WTC11 (cell line): ENCODE data around the gene ECHS1.

ENCODE experiments used
- NFYB ChIP-seq: sonication (generic); formaldehyde crosslinking; conservative IDR thresholded peaks from 2 replicates; pipeline ENCODE4 v1.8.0; 2022; ENCODE audit warnings: low read depth, missing genetic modification reagents
- PREB ChIP-seq: sonication (generic); formaldehyde crosslinking; IDR thresholded peaks from 2 replicates; pipeline ENCODE4 v1.8.1; 2022; ENCODE audit warnings: mild to moderate bottlenecking, missing genetic modification reagents, moderate library complexity, borderline replicate concordance
- TEAD4 ChIP-seq: sonication (generic); formaldehyde crosslinking; IDR thresholded peaks from 2 replicates; pipeline ENCODE4 v1.8.0; 2022; ENCODE audit warnings: mild to moderate bottlenecking, missing genetic modification reagents
- TF ChIP-seq, protein P1 (sequence below): fragments of 250-450 bp; sonication (Bioruptor Pico); IDR thresholded peaks from 2 replicates; pipeline ENCODE4 v1.9.0; 2021; ENCODE audit warnings: mild to moderate bottlenecking, borderline replicate concordance
- TF ChIP-seq, protein P2 (sequence below): fragments of 200-600 bp; IDR thresholded peaks from 2 replicates; pipeline ENCODE4 v1.8.0; 2022; ENCODE audit warnings: antibody characterized with exemption
- TF ChIP-seq, protein P3 (sequence below): sonication (generic); formaldehyde crosslinking; IDR thresholded peaks from 2 replicates; pipeline ENCODE4 v1.8.0; 2022; ENCODE audit warnings: mild to moderate bottlenecking, missing genetic modification reagents
- TF ChIP-seq, protein P4 (sequence below): sonication (generic); formaldehyde crosslinking; IDR thresholded peaks from 2 replicates; pipeline ENCODE4 v1.8.1; 2023; ENCODE audit warnings: mild to moderate bottlenecking, moderate library complexity, missing genetic modification reagents

GRCh38 chr10:133341983-133342382, 31.2 kb downstream of the ECHS1 start:
- TF ChIP-seq, protein P1, sequence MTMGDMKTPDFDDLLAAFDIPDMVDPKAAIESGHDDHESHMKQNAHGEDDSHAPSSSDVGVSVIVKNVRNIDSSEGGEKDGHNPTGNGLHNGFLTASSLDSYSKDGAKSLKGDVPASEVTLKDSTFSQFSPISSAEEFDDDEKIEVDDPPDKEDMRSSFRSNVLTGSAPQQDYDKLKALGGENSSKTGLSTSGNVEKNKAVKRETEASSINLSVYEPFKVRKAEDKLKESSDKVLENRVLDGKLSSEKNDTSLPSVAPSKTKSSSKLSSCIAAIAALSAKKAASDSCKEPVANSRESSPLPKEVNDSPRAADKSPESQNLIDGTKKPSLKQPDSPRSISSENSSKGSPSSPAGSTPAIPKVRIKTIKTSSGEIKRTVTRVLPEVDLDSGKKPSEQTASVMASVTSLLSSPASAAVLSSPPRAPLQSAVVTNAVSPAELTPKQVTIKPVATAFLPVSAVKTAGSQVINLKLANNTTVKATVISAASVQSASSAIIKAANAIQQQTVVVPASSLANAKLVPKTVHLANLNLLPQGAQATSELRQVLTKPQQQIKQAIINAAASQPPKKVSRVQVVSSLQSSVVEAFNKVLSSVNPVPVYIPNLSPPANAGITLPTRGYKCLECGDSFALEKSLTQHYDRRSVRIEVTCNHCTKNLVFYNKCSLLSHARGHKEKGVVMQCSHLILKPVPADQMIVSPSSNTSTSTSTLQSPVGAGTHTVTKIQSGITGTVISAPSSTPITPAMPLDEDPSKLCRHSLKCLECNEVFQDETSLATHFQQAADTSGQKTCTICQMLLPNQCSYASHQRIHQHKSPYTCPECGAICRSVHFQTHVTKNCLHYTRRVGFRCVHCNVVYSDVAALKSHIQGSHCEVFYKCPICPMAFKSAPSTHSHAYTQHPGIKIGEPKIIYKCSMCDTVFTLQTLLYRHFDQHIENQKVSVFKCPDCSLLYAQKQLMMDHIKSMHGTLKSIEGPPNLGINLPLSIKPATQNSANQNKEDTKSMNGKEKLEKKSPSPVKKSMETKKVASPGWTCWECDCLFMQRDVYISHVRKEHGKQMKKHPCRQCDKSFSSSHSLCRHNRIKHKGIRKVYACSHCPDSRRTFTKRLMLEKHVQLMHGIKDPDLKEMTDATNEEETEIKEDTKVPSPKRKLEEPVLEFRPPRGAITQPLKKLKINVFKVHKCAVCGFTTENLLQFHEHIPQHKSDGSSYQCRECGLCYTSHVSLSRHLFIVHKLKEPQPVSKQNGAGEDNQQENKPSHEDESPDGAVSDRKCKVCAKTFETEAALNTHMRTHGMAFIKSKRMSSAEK: no peak
- TF ChIP-seq, protein P2, sequence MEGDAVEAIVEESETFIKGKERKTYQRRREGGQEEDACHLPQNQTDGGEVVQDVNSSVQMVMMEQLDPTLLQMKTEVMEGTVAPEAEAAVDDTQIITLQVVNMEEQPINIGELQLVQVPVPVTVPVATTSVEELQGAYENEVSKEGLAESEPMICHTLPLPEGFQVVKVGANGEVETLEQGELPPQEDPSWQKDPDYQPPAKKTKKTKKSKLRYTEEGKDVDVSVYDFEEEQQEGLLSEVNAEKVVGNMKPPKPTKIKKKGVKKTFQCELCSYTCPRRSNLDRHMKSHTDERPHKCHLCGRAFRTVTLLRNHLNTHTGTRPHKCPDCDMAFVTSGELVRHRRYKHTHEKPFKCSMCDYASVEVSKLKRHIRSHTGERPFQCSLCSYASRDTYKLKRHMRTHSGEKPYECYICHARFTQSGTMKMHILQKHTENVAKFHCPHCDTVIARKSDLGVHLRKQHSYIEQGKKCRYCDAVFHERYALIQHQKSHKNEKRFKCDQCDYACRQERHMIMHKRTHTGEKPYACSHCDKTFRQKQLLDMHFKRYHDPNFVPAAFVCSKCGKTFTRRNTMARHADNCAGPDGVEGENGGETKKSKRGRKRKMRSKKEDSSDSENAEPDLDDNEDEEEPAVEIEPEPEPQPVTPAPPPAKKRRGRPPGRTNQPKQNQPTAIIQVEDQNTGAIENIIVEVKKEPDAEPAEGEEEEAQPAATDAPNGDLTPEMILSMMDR: no peak
- TF ChIP-seq PREB (CRISPR knock-in tag) (no peak), NFYB (CRISPR knock-in tag) (no peak), TEAD4 (CRISPR knock-in tag) (no peak)
- TF ChIP-seq, protein P3, sequence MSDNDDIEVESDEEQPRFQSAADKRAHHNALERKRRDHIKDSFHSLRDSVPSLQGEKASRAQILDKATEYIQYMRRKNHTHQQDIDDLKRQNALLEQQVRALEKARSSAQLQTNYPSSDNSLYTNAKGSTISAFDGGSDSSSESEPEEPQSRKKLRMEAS (CRISPR knock-in tag): no peak
- TF ChIP-seq, protein P4, sequence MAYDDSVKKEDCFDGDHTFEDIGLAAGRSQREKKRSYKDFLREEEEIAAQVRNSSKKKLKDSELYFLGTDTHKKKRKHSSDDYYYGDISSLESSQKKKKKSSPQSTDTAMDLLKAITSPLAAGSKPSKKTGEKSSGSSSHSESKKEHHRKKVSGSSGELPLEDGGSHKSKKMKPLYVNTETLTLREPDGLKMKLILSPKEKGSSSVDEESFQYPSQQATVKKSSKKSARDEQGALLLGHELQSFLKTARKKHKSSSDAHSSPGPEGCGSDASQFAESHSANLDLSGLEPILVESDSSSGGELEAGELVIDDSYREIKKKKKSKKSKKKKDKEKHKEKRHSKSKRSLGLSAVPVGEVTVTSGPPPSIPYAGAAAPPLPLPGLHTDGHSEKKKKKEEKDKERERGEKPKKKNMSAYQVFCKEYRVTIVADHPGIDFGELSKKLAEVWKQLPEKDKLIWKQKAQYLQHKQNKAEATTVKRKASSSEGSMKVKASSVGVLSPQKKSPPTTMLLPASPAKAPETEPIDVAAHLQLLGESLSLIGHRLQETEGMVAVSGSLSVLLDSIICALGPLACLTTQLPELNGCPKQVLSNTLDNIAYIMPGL (CRISPR knock-in tag): no peak
